ENCODE data around the gene ATF6.

ATF6 gene

GRCh38 chr1:161728376-161729226, 37.5 kb upstream of the ATF6 start:
- H3K27ac ChIP-seq: no peak overlapping the region
- TF ChIP-seq, protein P1, sequence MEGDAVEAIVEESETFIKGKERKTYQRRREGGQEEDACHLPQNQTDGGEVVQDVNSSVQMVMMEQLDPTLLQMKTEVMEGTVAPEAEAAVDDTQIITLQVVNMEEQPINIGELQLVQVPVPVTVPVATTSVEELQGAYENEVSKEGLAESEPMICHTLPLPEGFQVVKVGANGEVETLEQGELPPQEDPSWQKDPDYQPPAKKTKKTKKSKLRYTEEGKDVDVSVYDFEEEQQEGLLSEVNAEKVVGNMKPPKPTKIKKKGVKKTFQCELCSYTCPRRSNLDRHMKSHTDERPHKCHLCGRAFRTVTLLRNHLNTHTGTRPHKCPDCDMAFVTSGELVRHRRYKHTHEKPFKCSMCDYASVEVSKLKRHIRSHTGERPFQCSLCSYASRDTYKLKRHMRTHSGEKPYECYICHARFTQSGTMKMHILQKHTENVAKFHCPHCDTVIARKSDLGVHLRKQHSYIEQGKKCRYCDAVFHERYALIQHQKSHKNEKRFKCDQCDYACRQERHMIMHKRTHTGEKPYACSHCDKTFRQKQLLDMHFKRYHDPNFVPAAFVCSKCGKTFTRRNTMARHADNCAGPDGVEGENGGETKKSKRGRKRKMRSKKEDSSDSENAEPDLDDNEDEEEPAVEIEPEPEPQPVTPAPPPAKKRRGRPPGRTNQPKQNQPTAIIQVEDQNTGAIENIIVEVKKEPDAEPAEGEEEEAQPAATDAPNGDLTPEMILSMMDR (conservative IDR thresholded peaks at IDR 0.05): no peak
- TF ChIP-seq ZFX (IDR thresholded peaks at IDR 0.05): no peak

GRCh38 chr1:161730050-161730564, 36.0 kb upstream of the ATF6 start:
- H3K27ac ChIP-seq: no peak overlapping the region
- TF ChIP-seq, protein P1 (conservative IDR thresholded peaks at IDR 0.05): no peak
- TF ChIP-seq ZFX (IDR thresholded peaks at IDR 0.05): no peak

DNA sequence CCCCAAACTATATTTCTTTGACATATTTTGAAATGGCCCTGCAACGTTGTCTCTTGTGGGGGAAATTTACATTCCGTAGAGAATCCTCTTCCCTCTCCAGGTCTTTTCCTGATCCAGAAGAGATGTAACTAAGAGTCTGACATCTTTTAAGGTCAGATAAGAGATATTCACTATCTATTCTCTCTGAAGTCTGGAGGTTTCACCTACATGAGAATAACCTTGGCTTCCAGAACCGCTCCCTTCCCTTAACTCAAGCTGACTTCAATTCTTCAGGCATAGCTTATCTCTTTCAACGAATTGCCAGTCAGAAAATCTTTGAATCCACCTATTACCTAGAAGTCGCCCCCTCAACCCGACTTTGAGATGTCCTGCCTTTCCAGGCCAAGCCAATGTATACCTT, 34.9 kb upstream of the ATF6 start:
- no peak for TF ChIP-seq ZFX (IDR thresholded peaks at IDR 0.05)
- TF ChIP-seq, protein P1 (conservative IDR thresholded peaks at IDR 0.05): no peak
- no peak overlapping the region for H3K27ac ChIP-seq

- no peak overlapping the region for H3K27ac ChIP-seq
- TF ChIP-seq, protein P1 (conservative IDR thresholded peaks at IDR 0.05): no peak
- TF ChIP-seq ZFX (IDR thresholded peaks at IDR 0.05): no peak
Measured at GRCh38 chr1:161731981-161732718, 34.0 kb upstream of the ATF6 start.

DNA sequence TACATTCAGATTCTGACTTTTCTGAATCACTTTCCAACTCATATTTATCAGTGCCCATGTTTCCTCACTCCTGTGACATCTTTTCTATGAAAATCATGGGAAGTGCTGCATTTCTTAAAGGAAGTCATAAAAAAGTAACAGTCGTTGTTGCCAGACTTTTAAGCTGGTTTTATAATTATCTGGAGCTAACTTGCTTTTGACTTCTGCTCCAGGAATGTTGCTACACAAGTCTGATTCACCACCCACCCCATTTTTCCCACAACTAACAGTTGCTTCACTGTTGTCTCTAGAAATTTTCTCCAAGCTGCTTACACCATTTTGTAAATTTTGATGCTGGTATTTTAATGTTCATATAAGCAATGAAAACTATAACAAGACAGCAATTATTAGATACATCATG, 32.6 kb upstream of the ATF6 start:
- TF ChIP-seq, protein P1 (conservative IDR thresholded peaks at IDR 0.05): no peak
- TF ChIP-seq ZFX (IDR thresholded peaks at IDR 0.05): no peak
- H3K27ac ChIP-seq: no peak overlapping the region

GRCh38 chr1:161735837-161736236, 30.3 kb upstream of the ATF6 start:
- H3K27ac ChIP-seq: no peak overlapping the region
- TF ChIP-seq ZFX (IDR thresholded peaks at IDR 0.05): no peak
- TF ChIP-seq, protein P1 (conservative IDR thresholded peaks at IDR 0.05): no peak

Data from C4-2B (cell line).